Endothelial cell of umbilical vein (primary cell): ENCODE measurements around the gene GTSE1. TPM values are rescaled to one million over a fixed set of nuclear protein-coding genes. Genes with fewer than 3 reads are reported as not detected.

Experiments used
- BruUV-seq: library from RNA; stranded (reverse); fragments of 400-500 nt; replicated peaks from 2 replicates; lab custom pipeline; 2021; lab: Mats Ljungman, UMichigan
- CTCF ChIA-PET: fragments of 300-600, 350-600 bp; sonication (Branson Sonifier 250); formaldehyde crosslinking; loops from one replicate; lab custom pipeline; 2021; ENCODE audit warnings: antibody characterized with exemption, inconsistent platforms; lab: Charles Lee
- POLR2A ChIA-PET: fragments of 300-600, 350-600 bp; sonication (Branson Sonifier 250); formaldehyde crosslinking; loops from one replicate; lab custom pipeline; 2021; ENCODE audit warnings: antibody characterized with exemption, inconsistent platforms; lab: Charles Lee
- DNase-seq: peaks from one replicate; pipeline ENCODE4 v3.0.0-alpha.2; 2011; ENCODE audit warnings: low read depth, low spot score
- FAIRE-seq: peaks from 2 replicates; lab custom pipeline; 2011; peaks lifted over from hg19 to GRCh38; lab: Jason Lieb, UNC
- H2AFZ ChIP-seq: 2 replicates; pipeline ENCODE4 v1.6.0; 2012; ENCODE audit warnings: low read depth, low read length, control low read depth, inconsistent platforms
- H3K27ac ChIP-seq: 2 replicates; pipeline ENCODE4 v1.5.1; 2011; ENCODE audit warnings: low read depth, mild to moderate bottlenecking, control low read depth, low read length, moderate library complexity; ENCODE audit not compliant: insufficient read depth
- H3K27me3 ChIP-seq, 2 experiments: 2 replicates each; pipeline versions ENCODE4 v1.6.0 to v1.6.1; 2011; ENCODE audit warnings: low read length in 2 of 2, mixed read lengths in 1 of 2; ENCODE audit not compliant: control insufficient read depth in 2 of 2, insufficient read depth in 2 of 2
- H3K36me3 ChIP-seq, 2 experiments: 2 replicates in 1 of 2; 3 replicates in 1 of 2; pipeline ENCODE4 v1.5.1; 2011; ENCODE audit warnings: low read length in 2 of 2, mild to moderate bottlenecking in 1 of 2, moderate library complexity in 1 of 2; ENCODE audit not compliant: control insufficient read depth in 2 of 2, insufficient read depth in 2 of 2; ENCODE audit errors: extremely low read depth in 1 of 2
- H3K4me1 ChIP-seq: 3 replicates; pipeline ENCODE4 v1.5.1; 2011; ENCODE audit warnings: mild to moderate bottlenecking, low read length; ENCODE audit not compliant: control insufficient read depth, insufficient read depth; ENCODE audit errors: extremely low read depth
- H3K4me2 ChIP-seq: 2 replicates; pipeline ENCODE4 v1.6.1; 2011; ENCODE audit warnings: low read length, control low read depth, mixed read lengths; ENCODE audit not compliant: insufficient read depth
- H3K4me3 ChIP-seq, 3 experiments: fragments of 200-600 bp in 1 of 3; sonication (generic), shearing (Covaris generic) in 1 of 3; replicated peaks in 1 of 3; 2 replicates each; pipeline ENCODE4 v1.5.1; 2011 to 2016; ENCODE audit warnings: control low read depth in 3 of 3, low read length in 3 of 3, mild to moderate bottlenecking in 2 of 3, inconsistent platforms in 1 of 3, low read depth in 1 of 3, moderate library complexity in 1 of 3; ENCODE audit not compliant: insufficient read depth in 1 of 3
- H3K79me2 ChIP-seq: 2 replicates; pipeline ENCODE4 v1.6.0; 2012; ENCODE audit warnings: low read length, inconsistent platforms; ENCODE audit not compliant: control insufficient read depth, insufficient read depth
- H3K9ac ChIP-seq: replicated peaks from 2 replicates; pipeline ENCODE3; 2011; ENCODE audit warnings: low read length, control low read depth; ENCODE audit not compliant: insufficient read depth; ENCODE audit errors: extremely low read depth
- H3K9me1 ChIP-seq: replicated peaks from 3 replicates; pipeline ENCODE4 v1.6.0; 2011; ENCODE audit warnings: mild to moderate bottlenecking, low read length; ENCODE audit not compliant: control insufficient read depth, insufficient read depth; ENCODE audit errors: extremely low read depth
- H3K9me3 ChIP-seq: replicated peaks from 2 replicates; pipeline ENCODE4 v1.5.1; 2012; ENCODE audit warnings: low read length, inconsistent platforms; ENCODE audit not compliant: control insufficient read depth, insufficient read depth
- H4K20me1 ChIP-seq: replicated peaks from 2 replicates; pipeline ENCODE3; 2011; ENCODE audit warnings: mild to moderate bottlenecking, low read length; ENCODE audit not compliant: control insufficient read depth, insufficient read depth; ENCODE audit errors: extremely low read depth
- EZH2 ChIP-seq: IDR thresholded peaks from 2 replicates; pipeline ENCODE4 v1.6.1; 2012; ENCODE audit warnings: borderline replicate concordance, low read depth, mild to moderate bottlenecking, moderate library complexity, low read length, inconsistent platforms; ENCODE audit not compliant: severe bottlenecking
- FOS ChIP-seq: IDR thresholded peaks from 2 replicates; pipeline ENCODE4 v1.6.1; 2011; ENCODE audit warnings: mild to moderate bottlenecking, low read length, moderate library complexity, borderline replicate concordance; ENCODE audit not compliant: insufficient read depth
- GATA2 ChIP-seq: IDR thresholded peaks from 2 replicates; pipeline ENCODE4 v1.7.0; 2011; ENCODE audit warnings: low read depth, mild to moderate bottlenecking, moderate library complexity, mixed read lengths, low read length; ENCODE audit not compliant: insufficient read length, insufficient read depth
- JUN ChIP-seq: IDR thresholded peaks from 2 replicates; pipeline ENCODE4 v1.6.1; 2011; ENCODE audit warnings: borderline replicate concordance, low read depth; ENCODE audit not compliant: insufficient read length, insufficient read depth
- MYC ChIP-seq: IDR thresholded peaks from one replicate; pipeline ENCODE4 v1.6.1; 2011; ENCODE audit warnings: mild to moderate bottlenecking, low read depth, low read length
- POLR2A ChIP-seq: IDR thresholded peaks from 2 replicates; pipeline ENCODE4 v1.6.1; 2012; ENCODE audit warnings: low read depth, mild to moderate bottlenecking, control low read depth, low read length
- POLR2AphosphoS5 ChIP-seq: IDR thresholded peaks from 2 replicates; pipeline ENCODE4 v1.6.1; 2012; ENCODE audit warnings: low read depth, mild to moderate bottlenecking, control low read depth, low read length, moderate library complexity; ENCODE audit not compliant: insufficient read depth
- dilution Hi-C: fragments of 300-500 bp; cut with MboI; formaldehyde crosslinking; loops from one replicate; pipeline ENCODE4 v1.15.0; 2019; ENCODE audit warnings: low sequenced_read_pairs; ENCODE audit not compliant: extremely low pct_ligation_motif_present
- intact Hi-C: fragments of 100-400 bp; cut with micrococcal nuclease; formaldehyde crosslinking; loops from one replicate; pipeline ENCODE4 v1.10.0; 2022
- polyA plus RNA-seq, 4 experiments: library from polyadenylated mRNA; depleted of rRNA in 3 of 4; stranded (reverse) in 3 of 4; unstranded in 1 of 4; fragments of >200 nt; gene quantifications; 2 replicates each; pipeline versions ENCODE4 v1.2.1 to v1.2.3, GENCODE V29; 2011 to 2012; ENCODE audit warnings: missing spikeins in 1 of 4
- total RNA-seq: library from RNA; stranded (reverse); gene quantifications from 2 replicates; pipeline ENCODE4 v1.2.3, GENCODE V29; 2021
- TF ChIP-seq, protein P1 (sequence below): IDR thresholded peaks from 2 replicates; pipeline ENCODE4 v1.6.1; 2011; ENCODE audit not compliant: insufficient read depth, insufficient read length
- TF ChIP-seq, protein P2 (sequence below), 2 donors: IDR thresholded peaks; 1 replicate in 1 of 2; 2 replicates in 1 of 2; pipeline ENCODE4 v1.5.1; 2011; ENCODE audit warnings: low read length in 2 of 2, mild to moderate bottlenecking in 2 of 2, moderate library complexity in 2 of 2, control low read depth in 1 of 2, inconsistent platforms in 1 of 2, low read depth in 1 of 2; ENCODE audit not compliant: insufficient read depth in 1 of 2; ENCODE audit errors: extremely low read depth in 1 of 2

Gene GTSE1
- total and polyA plus RNA-seq, 2 donors (not counting 3 experiments of a cell fraction or from before 2014, with no cell fraction given), result 25.9 to 57.2 TPM

DNA sequence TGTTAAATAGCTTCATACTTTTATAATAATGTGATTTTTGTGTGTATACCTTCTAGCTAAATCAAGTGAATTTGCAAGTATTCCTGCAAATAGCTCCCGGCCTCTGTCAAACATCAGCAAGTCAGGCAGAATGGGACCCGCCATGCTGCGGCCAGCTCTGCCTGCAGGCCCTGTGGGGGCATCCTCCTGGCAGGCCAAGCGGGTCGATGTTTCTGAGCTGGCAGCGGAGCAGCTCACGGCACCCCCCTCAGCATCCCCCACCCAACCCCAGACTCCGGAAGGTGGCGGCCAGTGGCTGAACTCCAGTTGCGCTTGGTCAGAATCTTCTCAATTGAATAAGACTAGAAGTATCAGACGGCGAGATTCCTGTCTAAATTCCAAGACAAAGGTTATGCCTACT, 19.3 kb downstream of the GTSE1 start:
- peaks cover 34% of the 10 kb centered on the region for H3K79me2 ChIP-seq
- no peak overlapping the region for H3K27ac ChIP-seq
- H3K9me3 ChIP-seq, result no peaks in the 10 kb centered on the region
- H3K9ac ChIP-seq, result no peak overlapping the region
- ChIA-PET POLR2A (no interaction called here), CTCF (interaction anchor here (0.6 to 6.3 kb wide), 8 partner anchors 9 to 700 kb away, joined by 3 to 111 read pairs (median 4); no protein-coding TSS in a partner anchor)
- no peaks in the 10 kb centered on the region for H4K20me1 ChIP-seq
- H3K36me3 ChIP-seq, result peaks cover 4 to 15% of the 10 kb centered on the region in 2 experiments
- no peaks in the 10 kb centered on the region for H3K27me3 ChIP-seq
- DNase-seq (no peak), FAIRE-seq (no peak)
- no peaks in the 10 kb centered on the region for H3K4me1 ChIP-seq
- no peak overlapping the region for H3K4me3 ChIP-seq
- H2AFZ ChIP-seq, result no peak overlapping the region
- BruUV-seq, result no TSS peak
- dilution Hi-C loops (no loop called here), intact Hi-C loops (no loop called here)
- H3K9me1 ChIP-seq, result no peaks in the 10 kb centered on the region
- TF ChIP-seq, protein P1, sequence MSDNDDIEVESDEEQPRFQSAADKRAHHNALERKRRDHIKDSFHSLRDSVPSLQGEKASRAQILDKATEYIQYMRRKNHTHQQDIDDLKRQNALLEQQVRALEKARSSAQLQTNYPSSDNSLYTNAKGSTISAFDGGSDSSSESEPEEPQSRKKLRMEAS, result no peak
- TF ChIP-seq GATA2 (no peak), POLR2A (no peak), POLR2AphosphoS5 (no peak), MYC (no peak), FOS (no peak), EZH2 (no peak), JUN (no peak)
- TF ChIP-seq, protein P2, sequence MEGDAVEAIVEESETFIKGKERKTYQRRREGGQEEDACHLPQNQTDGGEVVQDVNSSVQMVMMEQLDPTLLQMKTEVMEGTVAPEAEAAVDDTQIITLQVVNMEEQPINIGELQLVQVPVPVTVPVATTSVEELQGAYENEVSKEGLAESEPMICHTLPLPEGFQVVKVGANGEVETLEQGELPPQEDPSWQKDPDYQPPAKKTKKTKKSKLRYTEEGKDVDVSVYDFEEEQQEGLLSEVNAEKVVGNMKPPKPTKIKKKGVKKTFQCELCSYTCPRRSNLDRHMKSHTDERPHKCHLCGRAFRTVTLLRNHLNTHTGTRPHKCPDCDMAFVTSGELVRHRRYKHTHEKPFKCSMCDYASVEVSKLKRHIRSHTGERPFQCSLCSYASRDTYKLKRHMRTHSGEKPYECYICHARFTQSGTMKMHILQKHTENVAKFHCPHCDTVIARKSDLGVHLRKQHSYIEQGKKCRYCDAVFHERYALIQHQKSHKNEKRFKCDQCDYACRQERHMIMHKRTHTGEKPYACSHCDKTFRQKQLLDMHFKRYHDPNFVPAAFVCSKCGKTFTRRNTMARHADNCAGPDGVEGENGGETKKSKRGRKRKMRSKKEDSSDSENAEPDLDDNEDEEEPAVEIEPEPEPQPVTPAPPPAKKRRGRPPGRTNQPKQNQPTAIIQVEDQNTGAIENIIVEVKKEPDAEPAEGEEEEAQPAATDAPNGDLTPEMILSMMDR (IDR thresholded peaks at IDR 0.05; ENCODE audit: extremely low read depth in 1 of 2, insufficient read depth in 1 of 2, low read depth in 1 of 2, low read length in 2 of 2), result no peak
- H3K4me2 ChIP-seq, result no peak overlapping the region
